HL-60/S4 treated with phorbol 12-myristate 13-acetate at 8.2 ng/mL for 4 days and 3 days (cell line): Measurements from ENCODE around the gene MUC3A.
"Not testable (repeated sequence)": the region's sequence is repeated elsewhere in the genome, so short reads cannot be mapped to it uniquely, and the experiment has no call there.

Source experiments
- in situ Hi-C: fragments of 300-500 bp; cut with MboI; formaldehyde crosslinking; loops from 2 replicates; pipeline ENCODE4 v1.15.0; 2022; ENCODE audit warnings: low sequenced_read_pairs

Gene MUC3A

GRCh38 chr7:100949227-100949932 lies at the start of gene MUC3A:
Gene MUC3A, plus strand, starts transcription at chr7:100949534. Its CDS starts 91 bp downstream, at chr7:100949625.
- in situ Hi-C loops: no loop called here

GRCh38 chr7:100900978-100901377 lies 48.4 kb upstream of the MUC3A start:
- in situ Hi-C loops: no loop called here

GRCh38 chr7:100901921-100902332 lies 47.4 kb upstream of the MUC3A start:
- in situ Hi-C loops: no loop called here

GRCh38 chr7:100902638-100903037 lies 46.7 kb upstream of the MUC3A start:
- in situ Hi-C loops: no loop called here

GRCh38 chr7:100908512-100908911 lies 40.8 kb upstream of the MUC3A start:
- in situ Hi-C loops: no loop called here

- in situ Hi-C loops: not testable (repeated sequence)
Measured at GRCh38 chr7:100910443-100910842, 38.9 kb upstream of the MUC3A start.

- in situ Hi-C loops: no loop called here
Measured at GRCh38 chr7:100911484-100911883, 37.9 kb upstream of the MUC3A start.

GRCh38 chr7:100914208-100914878 lies 35.0 kb upstream of the MUC3A start:
- in situ Hi-C loops: no loop called here

GRCh38 chr7:100914879-100915447 lies 34.4 kb upstream of the MUC3A start:
- in situ Hi-C loops: no loop called here

GRCh38 chr7:100919335-100919734 lies 30.0 kb upstream of the MUC3A start:
- in situ Hi-C loops: not testable (repeated sequence)

GRCh38 chr7:100919779-100920437 lies 29.4 kb upstream of the MUC3A start:
- in situ Hi-C loops: not testable (repeated sequence)

- in situ Hi-C loops: no loop called here
Measured at GRCh38 chr7:100921039-100921438, 28.3 kb upstream of the MUC3A start.

- in situ Hi-C loops: not testable (repeated sequence)
Measured at GRCh38 chr7:100923616-100924015, 25.7 kb upstream of the MUC3A start.

GRCh38 chr7:100929808-100930174 lies 19.5 kb upstream of the MUC3A start:
- in situ Hi-C loops: no loop called here

- in situ Hi-C loops: no loop called here
Measured at GRCh38 chr7:100933734-100934133, 15.6 kb upstream of the MUC3A start.

- in situ Hi-C loops: not testable (repeated sequence)
Measured at GRCh38 chr7:100935381-100935780, 14.0 kb upstream of the MUC3A start.

GRCh38 chr7:100936167-100936566 lies 13.2 kb upstream of the MUC3A start:
- in situ Hi-C loops: not testable (repeated sequence)

- in situ Hi-C loops: no loop called here
Measured at GRCh38 chr7:100942045-100942774, 7.1 kb upstream of the MUC3A start.

GRCh38 chr7:100943693-100944092 lies 5.6 kb upstream of the MUC3A start:
- in situ Hi-C loops: no loop called here

GRCh38 chr7:100944138-100944537 lies 5.2 kb upstream of the MUC3A start:
- in situ Hi-C loops: no loop called here

- in situ Hi-C loops: no loop called here
Measured at GRCh38 chr7:100946111-100946510, 3.2 kb upstream of the MUC3A start.
